K562 (cell line): ENCODE data around the gene RHOBTB3. TPM values are rescaled to one million over a fixed set of nuclear protein-coding genes. Genes with fewer than 3 reads are reported as not detected.

Experiments used
- ATAC-seq: fragments of 200-7000 bp; cut with Tn5 transposase; 3 replicates; pipeline ENCODE4 v1.9.1; 2020; ENCODE audit warnings: moderate library complexity
- BruUV-seq: library from RNA; stranded (reverse); fragments of 400-500 nt; replicated peaks from 2 replicates; lab custom pipeline; 2021; lab: Mats Ljungman, UMichigan
- CTCF ChIA-PET: fragments of 300-600 bp; formaldehyde crosslinking; extraction: SDS; loops from one replicate; lab custom pipeline; 2021; ENCODE audit warnings: low intra/inter-chr PET ratio; lab: Yijun Ruan, JAX
- POLR2A ChIA-PET: fragments of 300-600, 350-650 bp; sonication (Branson Sonifier 250); formaldehyde crosslinking; extraction: SDS; loops from one replicate; lab custom pipeline; 2021; ENCODE audit warnings: antibody characterized with exemption, inconsistent platforms; lab: Yijun Ruan, JAX
- DNase-seq, 4 experiments: peaks; one replicate each; pipeline versions ENCODE4 v3.0.0 to v3.0.0-alpha.2; 2011 to 2018; ENCODE audit warnings: low spot score in 3 of 4, mixed read lengths in 3 of 4; ENCODE audit errors: extremely low read depth in 1 of 4
- FAIRE-seq: peaks from 2 replicates; lab custom pipeline; 2011; peaks lifted over from hg19 to GRCh38; lab: Jason Lieb, UNC
- H2AFZ ChIP-seq: 2 replicates; pipeline ENCODE4 v1.6.0; 2011; ENCODE audit warnings: low read depth, low read length, control low read depth, inconsistent platforms
- H3K27ac ChIP-seq: fragments of 200-600 bp; 3 replicates; pipeline ENCODE4 v1.8.0; 2011; ENCODE audit warnings: low read depth, mild to moderate bottlenecking, control low read depth, inconsistent platforms, low read length, moderate library complexity, mixed read lengths; ENCODE audit errors: extremely low read depth
- H3K27me3 ChIP-seq, 2 experiments: fragments of 300-600 bp in 1 of 2; 2 replicates in 1 of 2; 3 replicates in 1 of 2; pipeline versions ENCODE4 v1.6.0 to v1.8.0; 2011; ENCODE audit warnings: inconsistent platforms in 2 of 2, low read length in 2 of 2, mild to moderate bottlenecking in 1 of 2, mixed read lengths in 1 of 2, moderate library complexity in 1 of 2; ENCODE audit not compliant: control insufficient read depth in 2 of 2, insufficient read depth in 2 of 2
- H3K36me3 ChIP-seq: fragments of 300-600 bp; 3 replicates; pipeline ENCODE4 v1.8.0; 2011; ENCODE audit warnings: mild to moderate bottlenecking, low read length, inconsistent platforms; ENCODE audit not compliant: control insufficient read depth, insufficient read depth
- H3K4me1 ChIP-seq, 2 experiments: fragments of 200-600 bp in 1 of 2; replicated peaks in 1 of 2; 2 replicates in 1 of 2; 3 replicates in 1 of 2; pipeline versions ENCODE4 v1.5.1 to v1.8.0; 2011; ENCODE audit warnings: inconsistent platforms in 2 of 2, low read length in 2 of 2, mild to moderate bottlenecking in 1 of 2, mixed read lengths in 1 of 2, moderate library complexity in 1 of 2; ENCODE audit not compliant: control insufficient read depth in 2 of 2, insufficient read depth in 2 of 2
- H3K4me2 ChIP-seq: 2 replicates; pipeline ENCODE4 v1.6.1; 2011; ENCODE audit warnings: low read length, control low read depth, inconsistent platforms, mixed read lengths; ENCODE audit not compliant: insufficient read depth
- H3K4me3 ChIP-seq: fragments of 200-600 bp; sonication (generic), shearing (Covaris generic); 2 replicates; pipeline ENCODE4 v1.5.1; 2016; ENCODE audit warnings: control low read depth, inconsistent platforms
- H3K79me2 ChIP-seq: fragments of 200-600 bp; 3 replicates; pipeline ENCODE4 v1.8.0; 2011; ENCODE audit warnings: low read length, inconsistent platforms; ENCODE audit not compliant: control insufficient read depth, insufficient read depth
- H3K9ac ChIP-seq, 2 experiments: 2 replicates each; pipeline versions ENCODE4 v1.6.0 to v1.6.1; 2011; ENCODE audit warnings: low read depth in 2 of 2, low read length in 2 of 2, control low read depth in 1 of 2, inconsistent platforms in 1 of 2, mild to moderate bottlenecking in 1 of 2, mixed read lengths in 1 of 2; ENCODE audit not compliant: insufficient read depth in 1 of 2
- H3K9me1 ChIP-seq: one replicate; pipeline ENCODE4 v1.6.0; 2011; ENCODE audit warnings: inconsistent platforms, mild to moderate bottlenecking, low read length, moderate library complexity; ENCODE audit not compliant: control insufficient read depth, insufficient read depth
- H3K9me3 ChIP-seq: replicated peaks from 2 replicates; pipeline ENCODE4 v1.5.1; 2011; ENCODE audit warnings: low read depth, low read length, inconsistent platforms; ENCODE audit not compliant: control insufficient read depth, insufficient read depth
- H4K20me1 ChIP-seq: replicated peaks from 2 replicates; pipeline ENCODE4 v1.6.1; 2011; ENCODE audit warnings: low read length, inconsistent platforms, mixed read lengths; ENCODE audit not compliant: control insufficient read depth, insufficient read depth
- HNRNPLL ChIP-seq: fragments of 200-400 bp; formaldehyde crosslinking; IDR thresholded peaks from 2 replicates; pipeline ENCODE4 v1.6.1; 2017; ENCODE audit warnings: low read length, low read depth, mild to moderate bottlenecking; ENCODE audit not compliant: poor library complexity, severe bottlenecking
- NR3C1 ChIP-seq: sonication (generic); formaldehyde crosslinking; IDR thresholded peaks from 2 replicates; pipeline ENCODE4 v1.8.1; 2022; ENCODE audit warnings: missing genetic modification reagents
- PATZ1 ChIP-seq: fragments of 250-450 bp; sonication (Bioruptor Pico); IDR thresholded peaks from 2 replicates; pipeline ENCODE4 v1.5.0; 2020; ENCODE audit warnings: mild to moderate bottlenecking, borderline replicate concordance
- PTRF ChIP-seq: fragments of 450-650 bp; IDR thresholded peaks from 2 replicates; pipeline ENCODE4 v1.6.1; 2016; ENCODE audit warnings: mild to moderate bottlenecking, missing genetic modification characterization, missing compliant biosample characterization
- TFE3 ChIP-seq: fragments of 450-650 bp; formaldehyde crosslinking; IDR thresholded peaks from 2 replicates; pipeline ENCODE4 v1.4.0; 2020; ENCODE audit warnings: mild to moderate bottlenecking, mixed read lengths
- ZNF274 ChIP-seq: IDR thresholded peaks from 2 replicates; pipeline ENCODE4 v1.6.1; 2011; ENCODE audit warnings: low read depth, mild to moderate bottlenecking, low read length, moderate library complexity, borderline replicate concordance
- WGBS: fragments of 100-300 bp; shearing (Covaris generic); methylation state at CpG from one replicate; pipeline ENCODE4 v1.1.6; 2016; ENCODE audit warnings: low coverage, mixed read lengths; ENCODE audit not compliant: insufficient coverage; ENCODE audit errors: missing lambda C conversion rate; 5-methylcytosine and 5-hydroxymethylcytosine counted together
- in situ Hi-C: fragments of 300-500 bp; cut with MboI; formaldehyde crosslinking; loops from 4 replicates; pipeline ENCODE4 v1.15.0; 2018; ENCODE audit warnings: inconsistent platforms, mixed read lengths
- intact Hi-C: fragments of 100-400 bp; cut with micrococcal nuclease; formaldehyde crosslinking; loops from 2 replicates; pipeline ENCODE4 v1.14.2; 2022
- polyA plus RNA-seq, 8 experiments: library from polyadenylated mRNA; depleted of rRNA in 4 of 8; stranded (reverse) in 5 of 8; unstranded in 3 of 8; fragments of >200 nt; fragmentation: Nextera tagmentation in 2 of 8; fragmentation: Illumina TruSeq in 1 of 8; extraction: Ambion mirVana in 2 of 8; extraction: Trizol in 1 of 8; gene quantifications; 2 replicates each; pipeline versions ENCODE4 v1.2.1 to v1.2.3, GENCODE V29; 2011 to 2014; ENCODE audit warnings: inconsistent platforms in 1 of 8, missing spikeins in 1 of 8
- total RNA-seq, 7 experiments: library from RNA; depleted of rRNA in 6 of 7; stranded (reverse); fragments of >200 nt in 6 of 7; fragmentation: Illumina TruSeq in 2 of 7; extraction: Trizol in 2 of 7; gene quantifications; 2 replicates each; pipeline versions ENCODE4 v1.2.1 to v1.2.3, GENCODE V29; 2011 to 2021; ENCODE audit warnings: low replicate concordance in 1 of 7

Gene RHOBTB3
- total and polyA plus RNA-seq, 9 of the 15 experiments (the other 6 are each of a cell fraction or from before 2014, with no cell fraction given) = 39.7 to 143 (median 115) TPM

GRCh38 chr5:95801961-95802360 lies 70.8 kb downstream of the RHOBTB3 start:
- H3K79me2 ChIP-seq = no peaks in the 10 kb centered on the region
- no peak overlapping the region for H2AFZ ChIP-seq
- no peaks in the 10 kb centered on the region for H3K4me1 ChIP-seq
- TF ChIP-seq PTRF = no peak
- TF ChIP-seq NR3C1 (CRISPR knock-in tag) = no peak
- TF ChIP-seq TFE3 (CRISPR knock-in tag) = no peak
- TF ChIP-seq PATZ1 (CRISPR knock-in tag) = no peak
- no peak for TF ChIP-seq HNRNPLL
- no peak for TF ChIP-seq ZNF274
- no peak overlapping the region for H3K4me2 ChIP-seq
- no peaks in the 10 kb centered on the region for H3K9me1 ChIP-seq
- peaks cover 2% of the 10 kb centered on the region; the same call in 2 of the 3 replicates for H3K36me3 ChIP-seq
- H3K27ac ChIP-seq = no peak overlapping the region
- WGBS = 98% methylated on average over 3 of the region's 3 CpGs
- no peak for DNase-seq
- no peak overlapping the region for H3K9ac ChIP-seq
- BruUV-seq = no TSS peak
- no peak for FAIRE-seq
- in situ Hi-C loops (no loop called here), intact Hi-C loops (no loop called here)
- H3K4me3 ChIP-seq = no peak overlapping the region
- POLR2A ChIA-PET = no interaction called here
- H3K27me3 ChIP-seq = no peaks in the 10 kb centered on the region
- H4K20me1 ChIP-seq = no peaks in the 10 kb centered on the region
- CTCF ChIA-PET = no interaction called here
- ATAC-seq = no peak
- H3K9me3 ChIP-seq = no peaks in the 10 kb centered on the region
